Measurements from ENCODE around the gene ENTPD7.

Gene ENTPD7

DNA sequence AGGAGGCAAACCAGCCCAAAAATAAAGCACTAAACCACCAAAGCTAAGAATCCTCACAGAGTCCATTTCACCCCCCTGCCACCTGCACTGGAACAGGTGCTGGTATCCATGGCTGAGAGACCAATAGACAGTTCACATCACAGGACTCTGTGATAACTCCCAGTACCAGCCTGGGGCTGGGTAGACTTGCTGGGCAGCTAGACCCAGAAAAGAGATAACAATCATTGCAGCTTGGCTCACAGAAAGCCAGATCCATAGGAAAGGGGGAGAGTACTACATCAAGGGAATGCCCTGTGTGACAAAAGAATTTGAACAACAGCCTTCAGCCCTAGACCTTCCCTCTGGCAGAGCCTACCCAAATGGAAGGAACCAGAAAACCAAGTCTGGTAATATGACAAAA lies 25.5 kb upstream of the ENTPD7 start:
- FAIRE-seq = no peak
- DNase-seq (ENCODE audit: insufficient read length, low spot score) = no peak

DNA sequence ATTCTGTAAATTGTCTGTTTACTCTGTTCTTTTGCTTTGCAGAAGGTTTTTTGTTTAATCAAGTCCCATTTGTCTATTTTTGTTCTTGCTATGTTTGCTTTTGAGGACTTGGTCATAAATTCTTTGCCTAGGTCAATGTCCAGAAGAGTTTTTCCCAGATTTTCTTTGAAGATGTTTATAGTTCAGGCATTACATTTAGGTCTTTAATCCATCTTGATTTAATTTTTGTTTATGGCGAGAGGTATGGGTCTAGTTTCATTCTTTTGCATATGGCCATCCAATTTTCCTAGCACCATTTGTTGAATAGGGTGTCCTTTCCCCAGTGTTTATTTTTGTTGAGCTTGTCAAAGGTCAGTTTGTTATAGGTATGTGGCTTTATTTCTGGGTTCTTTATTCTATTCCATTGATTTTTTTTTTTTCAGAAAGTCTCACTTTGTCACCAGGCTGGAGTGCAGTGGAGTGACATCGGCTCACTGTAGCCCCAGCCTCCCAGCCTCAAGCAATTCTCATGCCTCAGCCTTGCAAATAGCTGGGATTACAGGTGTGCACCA lies 11.6 kb upstream of the ENTPD7 start:
- DNase-seq (ENCODE audit: insufficient read length, low spot score) (no peak), FAIRE-seq (no peak)

DNA sequence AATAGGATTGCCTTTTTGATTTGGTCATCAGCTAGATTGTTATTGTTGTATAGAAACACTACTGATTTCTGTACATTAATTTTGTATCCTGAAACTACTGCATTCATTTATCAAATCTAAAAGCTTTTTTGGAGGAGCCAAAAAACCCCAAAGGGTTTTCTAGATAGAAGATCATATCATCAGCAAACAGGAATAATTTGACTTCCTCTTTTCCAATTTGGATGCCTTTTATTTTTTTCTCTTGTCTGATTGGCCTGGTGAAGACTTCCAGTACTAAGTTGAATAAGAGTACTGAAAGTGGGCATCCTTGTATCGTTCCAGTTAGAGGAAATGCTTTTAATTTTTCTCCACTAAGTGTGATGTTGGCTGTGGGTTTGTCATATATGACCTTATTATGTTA lies 10.6 kb upstream of the ENTPD7 start:
- DNase-seq (ENCODE audit: insufficient read length, low spot score) (no peak), FAIRE-seq (no peak)

DNA sequence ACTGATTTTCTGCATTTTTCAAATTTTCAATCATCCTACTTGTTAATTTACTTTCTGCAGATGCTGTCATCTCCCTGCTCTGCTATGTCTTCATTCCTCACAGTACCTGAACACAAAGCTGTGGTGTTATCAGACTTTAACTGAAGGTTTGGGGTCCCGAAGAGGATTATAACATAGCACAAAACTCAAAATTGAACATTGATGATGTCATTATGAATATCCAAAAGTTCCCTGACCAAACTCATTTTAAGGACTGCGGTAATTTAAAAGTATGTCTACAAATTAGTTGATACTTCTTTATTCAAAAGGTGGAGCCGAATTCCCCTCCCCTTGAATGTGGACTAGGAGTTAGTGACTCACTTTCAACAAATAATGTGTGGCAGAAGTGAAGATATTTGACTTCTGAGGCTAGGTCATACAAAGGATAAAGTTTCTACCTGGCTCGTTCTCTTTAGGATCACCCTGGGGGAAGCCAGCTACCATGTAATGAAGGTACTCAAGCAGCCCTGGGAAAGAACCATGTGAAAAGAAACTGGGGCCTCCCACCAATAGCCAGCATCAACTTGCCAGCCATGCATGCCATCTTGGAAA lies 6.4 kb upstream of the ENTPD7 start:
- FAIRE-seq (no peak), DNase-seq (ENCODE audit: insufficient read length, low spot score) (no peak)

DNA sequence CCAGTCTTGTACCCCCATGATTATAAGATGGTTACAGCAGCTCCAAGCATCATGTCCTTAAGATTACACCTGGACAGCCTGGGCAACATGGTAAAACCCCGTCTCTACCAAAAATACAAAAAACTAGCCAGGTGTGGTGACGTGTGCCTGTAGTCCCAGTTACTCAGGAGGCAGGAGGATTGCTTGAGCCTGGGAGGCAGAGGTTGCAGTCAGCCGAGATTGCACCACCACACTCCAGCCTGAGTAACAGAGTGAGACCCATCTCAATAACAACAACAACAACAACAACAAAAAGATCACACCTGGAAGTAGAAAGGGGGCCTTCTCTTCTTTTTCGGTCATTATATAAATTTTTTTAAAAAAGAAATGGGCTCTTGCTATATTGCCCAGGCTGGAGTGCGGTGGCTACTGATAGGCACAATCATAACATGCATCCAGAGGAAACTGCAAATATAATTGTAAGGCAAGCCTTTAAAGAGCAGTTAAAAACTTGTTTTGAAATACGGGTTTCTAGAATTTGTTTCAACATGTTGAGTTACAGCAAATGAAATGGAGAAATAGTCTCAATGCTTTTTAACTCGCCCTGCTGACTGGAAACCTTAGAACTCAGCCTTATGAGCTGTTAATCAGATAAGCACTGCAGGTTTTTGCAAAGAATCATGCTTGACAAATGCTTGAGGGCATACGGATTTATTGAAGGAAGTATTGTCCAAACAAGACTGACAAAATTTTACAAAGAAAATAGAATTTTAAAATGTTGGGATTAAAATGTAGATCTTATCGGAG lies 4.7 kb upstream of the ENTPD7 start:
- FAIRE-seq (no peak), DNase-seq (ENCODE audit: insufficient read length, low spot score) (no peak)

DNA sequence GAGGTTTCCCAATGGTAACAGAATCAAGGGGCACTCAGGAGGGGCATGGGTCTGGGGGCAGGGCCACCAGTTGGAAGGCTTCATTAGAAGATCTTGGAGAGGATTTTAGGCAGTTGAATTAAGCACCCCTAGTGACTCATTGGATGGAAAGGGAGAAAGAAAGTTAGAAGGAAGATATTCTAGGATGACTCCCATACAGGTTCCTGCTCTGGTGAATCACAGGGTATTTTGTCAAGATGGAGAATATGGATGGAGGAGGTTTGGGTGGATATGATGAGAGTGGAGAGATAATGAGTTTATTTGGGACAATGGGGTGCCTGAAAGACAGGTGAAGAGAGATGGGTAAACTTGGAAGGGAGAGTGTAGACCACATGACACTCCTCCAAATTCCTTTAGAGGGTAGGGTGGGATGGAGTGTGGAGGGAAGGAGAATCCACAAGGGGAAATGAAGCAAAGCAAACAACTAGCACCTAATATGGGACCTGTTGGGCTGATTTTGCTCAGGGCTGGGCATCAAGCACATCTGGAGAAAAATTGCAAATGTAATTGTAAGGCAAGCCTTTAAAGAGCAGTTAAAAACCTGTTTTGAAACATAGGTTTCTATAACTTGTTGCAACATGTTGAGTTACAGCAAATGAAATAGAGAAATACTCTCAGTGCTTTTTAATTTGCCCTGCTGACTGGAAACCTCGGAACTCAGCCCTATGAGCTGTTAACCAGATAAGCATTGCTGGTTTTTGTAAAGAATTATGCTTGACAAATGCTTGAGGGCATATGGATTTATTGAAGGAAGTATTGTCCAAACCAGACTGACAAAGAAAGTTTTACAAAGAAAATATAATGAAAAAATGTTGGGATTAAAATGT lies 2.9 kb upstream of the ENTPD7 start:
- FAIRE-seq = no peak
- no peak for DNase-seq (ENCODE audit: insufficient read length, low spot score)

DNA sequence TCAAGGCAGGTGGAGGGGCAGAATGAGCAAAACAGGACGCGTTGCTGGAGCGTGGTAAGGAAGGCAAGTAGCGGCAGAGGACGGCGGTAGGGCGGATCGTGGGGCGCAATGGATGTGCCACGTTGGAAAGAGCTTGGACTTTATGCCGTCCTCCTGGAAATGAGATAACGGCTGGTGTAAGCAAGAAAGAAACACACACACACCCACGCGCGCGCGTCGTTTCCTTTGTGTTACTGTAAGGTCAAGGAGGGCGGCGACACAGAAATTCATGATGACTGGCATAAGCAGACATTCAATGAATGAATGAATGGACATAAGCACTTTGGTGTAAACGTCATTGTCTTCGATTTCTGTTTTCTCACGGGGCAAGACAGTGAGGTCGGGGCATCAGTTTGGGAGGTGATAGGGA lies 683 bp upstream of the ENTPD7 start:
- peak; percentile 9 for FAIRE-seq
- DNase-seq (ENCODE audit: insufficient read length, low spot score) = no peak

DNA sequence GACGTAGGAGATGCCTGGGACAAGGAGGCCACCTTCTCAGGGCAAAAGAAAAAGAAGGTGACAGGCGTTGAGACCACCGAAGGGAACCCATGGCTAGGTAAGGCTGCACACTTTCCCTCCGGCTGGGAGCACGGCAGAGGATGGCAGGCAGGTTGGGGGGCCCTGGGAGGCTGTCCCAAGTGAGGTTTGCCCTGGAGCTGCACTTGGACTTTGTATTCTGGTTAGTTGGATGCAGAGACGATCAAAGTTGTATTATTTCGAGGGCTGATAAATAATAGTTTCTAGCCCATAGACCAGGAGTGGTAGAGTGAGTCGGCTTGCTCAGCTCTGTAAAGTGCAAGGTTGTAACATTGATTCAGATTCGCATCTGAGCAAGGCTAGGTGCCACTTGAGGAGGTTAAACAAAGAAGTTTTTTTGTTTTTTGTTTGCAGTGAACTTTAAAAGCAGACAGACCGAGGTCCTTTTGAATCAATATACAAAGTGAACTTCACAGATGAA lies 608 bp downstream of the ENTPD7 start:
- no peak for DNase-seq (ENCODE audit: insufficient read length, low spot score)
- FAIRE-seq = no peak

DNA sequence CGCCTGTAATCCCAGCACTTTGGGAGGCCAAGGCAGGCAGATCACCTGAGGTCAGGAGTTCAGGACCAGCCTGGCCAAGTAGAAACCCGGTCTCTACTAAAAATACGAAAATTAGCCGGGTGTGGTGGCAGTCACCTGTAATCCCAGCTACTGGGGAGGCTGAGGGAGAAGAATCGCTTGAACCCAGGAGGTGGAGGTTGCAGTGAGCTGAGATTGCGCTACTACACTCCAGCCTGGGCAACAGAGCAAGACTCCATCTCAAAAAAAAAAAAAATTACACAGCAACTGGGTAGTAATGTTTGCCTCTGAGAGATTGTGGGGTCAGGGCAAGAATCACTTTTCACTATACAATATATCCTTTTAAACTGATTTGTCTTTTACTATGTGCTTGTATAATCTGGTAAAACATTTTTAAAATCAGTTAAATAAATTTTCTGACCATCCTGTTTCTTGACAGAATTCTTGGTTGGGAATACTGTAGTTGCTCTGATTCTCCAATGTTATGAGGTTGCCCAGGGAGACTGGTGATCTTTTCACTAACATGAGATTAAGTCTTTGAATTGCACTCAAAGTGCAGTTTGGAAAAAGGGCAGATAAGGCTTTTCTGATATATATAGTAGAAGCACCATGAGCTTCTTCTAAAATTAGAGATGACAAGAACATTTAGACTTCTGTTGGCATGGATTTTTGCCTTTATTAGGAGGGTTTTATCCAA lies 1.5 kb downstream of the ENTPD7 start:
- DNase-seq (ENCODE audit: insufficient read length, low spot score) = no peak
- no peak for FAIRE-seq

DNA sequence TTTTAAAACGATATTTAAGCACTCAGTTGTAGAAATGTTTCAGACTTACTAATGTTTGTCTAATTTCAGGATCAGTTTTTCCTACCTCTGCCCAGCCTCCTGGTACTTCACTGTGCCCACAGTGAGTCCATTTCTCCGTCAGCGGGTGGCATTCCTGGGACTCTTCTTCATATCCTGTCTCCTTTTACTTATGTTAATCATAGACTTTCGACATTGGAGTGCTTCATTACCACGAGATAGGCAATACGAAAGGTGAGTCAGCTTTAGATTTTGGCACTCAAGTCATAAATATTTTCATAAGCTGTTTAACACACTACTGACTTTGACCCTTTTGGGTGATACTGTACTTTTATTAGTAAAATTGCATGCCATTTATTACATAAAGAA lies 2.1 kb downstream of the ENTPD7 start:
- DNase-seq (ENCODE audit: insufficient read length, low spot score) (peak; percentile 73), FAIRE-seq (no peak)

DNA sequence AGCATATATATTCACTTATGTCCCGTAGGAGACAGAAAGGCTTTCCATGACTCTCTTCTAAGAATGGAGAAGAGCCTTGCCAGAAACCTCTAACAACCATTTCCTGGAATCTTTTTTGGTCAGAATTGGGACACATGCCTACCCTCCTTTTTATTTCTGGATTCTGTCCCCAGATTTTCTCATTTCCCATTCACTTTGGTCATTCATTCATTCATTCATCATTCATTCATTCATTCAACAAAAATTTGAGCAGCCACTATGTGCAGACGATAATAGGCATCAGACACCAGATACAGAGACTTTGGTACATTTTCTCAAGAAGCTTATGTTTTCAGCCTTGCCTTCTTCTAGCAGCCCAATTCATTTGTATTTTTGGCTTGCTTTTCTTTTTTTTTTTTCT lies 6.0 kb downstream of the ENTPD7 start:
- DNase-seq (ENCODE audit: insufficient read length, low spot score) (no peak), FAIRE-seq (no peak)

DNA sequence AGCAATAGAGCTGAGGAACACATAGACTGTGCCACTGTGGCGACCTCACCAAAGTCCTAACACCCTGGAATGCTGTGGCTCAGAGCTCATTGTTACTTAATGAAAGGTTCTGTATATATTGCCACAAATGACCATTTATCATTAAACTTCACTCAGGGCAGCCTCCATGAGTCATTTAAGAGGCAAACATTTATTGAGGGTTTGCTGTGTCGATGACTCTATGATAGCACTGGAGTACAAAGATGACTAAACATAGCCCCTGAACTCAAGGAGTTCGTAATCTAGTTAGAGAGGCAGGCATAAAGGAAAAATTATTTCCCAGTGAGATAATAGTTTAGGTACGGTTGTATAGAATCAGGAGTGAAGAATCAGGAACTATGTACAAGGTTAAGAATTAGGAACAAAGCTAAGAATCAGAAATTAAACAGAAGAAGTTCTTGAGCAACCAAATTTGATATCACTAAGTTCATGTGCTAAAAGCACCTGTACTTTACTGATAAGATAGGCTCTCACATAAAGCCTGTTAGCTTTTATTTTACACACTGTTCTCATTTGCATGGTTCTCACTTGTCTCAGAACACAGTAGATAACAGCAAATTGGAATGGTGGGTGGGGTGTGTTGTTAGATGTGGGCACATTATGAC lies 7.9 kb downstream of the ENTPD7 start:
- DNase-seq (ENCODE audit: insufficient read length, low spot score) (peak; percentile 74), FAIRE-seq (peak; percentile 77)

DNA sequence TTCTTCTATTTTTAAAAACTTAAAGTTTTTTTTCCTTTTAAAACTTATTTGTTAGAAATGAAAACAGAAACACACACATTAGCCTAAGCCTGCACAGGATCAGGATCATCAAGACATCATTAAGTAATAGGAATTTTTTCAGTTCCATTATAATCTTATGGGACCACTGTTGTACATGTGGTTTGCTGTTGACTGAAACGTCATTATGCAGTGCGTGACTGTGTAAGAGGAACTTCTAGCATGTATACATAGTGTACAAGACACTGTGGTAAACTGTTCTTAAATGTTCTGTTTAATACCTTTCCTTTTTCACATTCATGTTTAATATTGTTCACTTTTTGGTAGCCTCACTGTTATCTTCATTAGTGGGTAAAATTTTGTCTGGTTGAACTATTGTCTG lies 12.1 kb downstream of the ENTPD7 start:
- FAIRE-seq (no peak), DNase-seq (ENCODE audit: insufficient read length, low spot score) (no peak)

DNA sequence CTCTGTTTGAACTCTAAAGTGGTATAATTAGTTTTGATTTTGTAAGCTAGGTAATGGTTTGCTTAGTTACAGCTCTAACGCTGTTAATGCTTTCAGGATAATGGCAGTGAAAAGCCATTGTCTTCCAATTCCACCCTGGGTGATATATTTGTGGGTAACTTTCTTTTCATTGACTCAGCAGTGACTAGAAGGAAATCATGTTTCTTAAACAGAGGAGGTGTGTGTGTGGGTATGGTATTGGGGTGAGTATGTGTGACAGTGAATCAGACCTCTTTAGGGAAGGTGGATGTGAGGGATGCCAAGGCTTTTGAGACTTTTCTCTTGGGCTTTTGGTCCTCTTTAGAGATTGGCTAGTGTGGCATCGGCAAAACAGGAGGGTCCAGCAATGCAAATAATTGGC lies 13.6 kb downstream of the ENTPD7 start:
- no peak for DNase-seq (ENCODE audit: insufficient read length, low spot score)
- FAIRE-seq = no peak

DNA sequence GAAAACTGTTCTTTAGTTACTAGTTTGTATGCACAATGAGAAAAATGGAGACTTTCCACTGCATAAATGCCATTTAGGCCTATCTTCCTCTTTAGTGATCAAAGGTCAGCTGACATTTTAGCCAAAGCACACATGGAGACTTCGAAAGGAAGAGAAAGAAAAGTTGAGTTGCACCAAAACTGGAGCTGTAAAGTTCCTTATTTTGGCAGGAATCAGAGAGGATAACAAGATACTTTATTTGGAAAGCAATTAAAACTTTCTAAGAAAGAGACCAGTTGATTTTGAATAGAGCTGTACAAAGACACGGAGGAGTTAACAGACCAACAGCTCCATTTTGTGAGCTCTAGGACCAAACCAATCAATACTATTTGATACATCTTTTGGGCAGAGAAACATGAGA lies 14.2 kb downstream of the ENTPD7 start:
- DNase-seq (ENCODE audit: insufficient read length, low spot score) = no peak
- FAIRE-seq = no peak

DNA sequence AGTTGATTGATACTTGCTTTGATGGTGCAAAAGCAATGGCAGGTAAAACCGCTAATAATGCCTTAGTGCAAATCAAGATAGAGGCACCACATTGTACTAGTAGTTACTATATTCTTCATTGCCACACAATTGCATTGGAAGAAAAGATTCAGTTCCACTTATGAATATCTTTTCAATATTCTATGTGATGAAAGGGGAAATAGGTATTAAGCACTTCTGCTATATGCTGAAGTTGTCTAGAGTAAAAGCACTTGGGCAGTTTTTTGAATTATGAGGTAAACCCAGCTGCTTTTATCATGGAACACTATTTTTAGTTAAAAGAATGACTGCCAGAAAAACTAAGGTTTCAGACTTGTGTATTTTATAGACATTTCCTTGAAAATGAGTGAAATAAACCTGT lies 15.5 kb downstream of the ENTPD7 start:
- DNase-seq (ENCODE audit: insufficient read length, low spot score) = no peak

DNA sequence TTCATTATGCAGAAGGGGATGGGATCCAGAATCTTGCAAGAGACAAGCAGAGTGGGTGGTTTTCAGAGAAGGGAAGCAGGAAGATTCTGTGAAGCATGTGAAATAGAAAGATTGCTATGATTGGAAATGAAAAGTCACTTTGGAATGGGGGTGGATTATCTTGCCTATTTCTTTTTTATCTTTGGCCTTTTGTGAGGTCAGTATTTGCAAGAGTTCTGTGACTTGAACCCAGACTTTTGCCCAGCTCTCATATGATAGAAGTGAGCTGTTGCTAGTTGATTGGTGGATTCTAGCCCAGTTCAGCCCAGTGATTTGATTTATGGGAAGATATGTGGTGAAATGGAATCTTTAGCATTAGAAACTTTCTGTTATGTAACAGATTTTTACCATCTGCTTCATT lies 17.1 kb downstream of the ENTPD7 start:
- FAIRE-seq (no peak), DNase-seq (ENCODE audit: insufficient read length, low spot score) (peak; percentile 53)

More for the DNA sequence above, 15.5 kb downstream of the ENTPD7 start:
- no peak for FAIRE-seq

DNA sequence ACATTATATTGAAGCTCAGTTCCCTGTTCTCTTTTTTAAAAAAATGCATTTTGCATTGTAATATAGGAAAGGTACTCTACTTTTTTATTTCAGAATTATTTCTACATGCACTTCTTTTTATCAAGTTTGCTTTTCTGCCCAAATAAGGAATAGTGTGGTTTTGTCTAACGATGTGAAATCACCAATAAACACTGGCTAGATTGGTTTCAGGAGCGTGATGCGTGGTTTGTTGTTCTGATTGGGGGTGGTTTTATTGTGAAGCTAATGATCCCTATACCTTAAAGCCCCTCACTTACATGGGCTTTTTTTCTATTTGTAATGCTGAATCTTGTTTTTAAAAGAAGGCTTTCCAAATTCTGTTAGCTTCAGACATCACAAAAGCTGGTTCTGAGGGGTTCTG lies 17.6 kb downstream of the ENTPD7 start:
- DNase-seq (ENCODE audit: insufficient read length, low spot score) = no peak

DNA sequence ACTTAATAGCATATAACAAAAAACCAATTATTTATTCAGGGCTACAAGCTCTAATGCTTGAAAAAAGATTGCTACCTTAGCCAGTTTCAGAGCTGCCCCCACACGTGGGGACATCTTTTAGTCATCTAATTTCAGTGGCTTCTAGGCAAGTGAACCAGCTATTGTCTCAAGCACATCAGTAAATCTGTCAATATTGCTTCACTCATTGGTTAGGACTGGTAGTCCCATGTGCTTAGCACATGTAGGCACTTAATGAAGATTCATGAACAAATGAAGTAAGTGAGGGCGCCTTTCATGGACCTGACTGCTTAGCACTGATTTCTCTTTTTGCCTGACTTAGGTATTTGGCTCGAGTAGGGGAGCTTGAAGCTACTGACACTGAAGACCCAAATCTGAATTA lies 19.6 kb downstream of the ENTPD7 start:
- DNase-seq (ENCODE audit: insufficient read length, low spot score) = no peak
- no peak for FAIRE-seq

More for the DNA sequence above, 17.6 kb downstream of the ENTPD7 start:
- FAIRE-seq = no peak

DNA sequence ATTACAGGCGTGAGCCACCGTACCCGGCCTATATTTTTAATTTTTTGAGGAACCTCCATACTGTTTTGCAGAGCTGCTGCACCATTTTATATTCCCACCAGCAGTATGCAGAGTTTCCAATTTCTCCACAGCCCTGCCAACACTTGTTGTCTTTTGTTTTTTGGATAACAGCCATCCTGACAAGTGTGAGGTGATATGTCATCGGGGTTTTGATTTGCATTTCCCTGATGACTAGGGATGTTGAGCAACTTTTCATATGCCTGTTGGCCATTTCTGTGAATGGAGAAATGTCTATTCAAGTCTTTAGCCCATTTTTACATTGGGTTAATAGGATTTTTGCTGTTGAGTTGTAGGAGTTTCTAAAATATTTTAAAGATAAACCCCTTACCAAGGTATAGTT lies 22.2 kb downstream of the ENTPD7 start:
- FAIRE-seq = no peak

More for the DNA sequence above, 22.2 kb downstream of the ENTPD7 start:
- no peak for DNase-seq (ENCODE audit: insufficient read length, low spot score)
